Gastrocnemius medialis (tissue), 4 donors: ENCODE results near the gene TIAM2. TPM values are rescaled to one million over a fixed set of nuclear protein-coding genes. Genes with fewer than 3 reads are reported as not detected.

Experiments
- ATAC-seq, 2 donors: fragments of 150-250 bp; one replicate each; pipeline ENCODE4 v1.9.1; 2016
- DNase-seq, 2 donors: peaks; one replicate each; pipeline ENCODE4 v3.0.0-alpha.2; 2019
- H3K27ac ChIP-seq, 4 donors: fragments of 200-600 bp; sonication (generic); 1 replicate in 1 of 4; 2 replicates in 3 of 4; pipeline ENCODE4 v1.5.1; 2016 to 2018; ENCODE audit warnings: mild to moderate bottlenecking in 2 of 4, moderate library complexity in 1 of 4
- H3K27me3 ChIP-seq, 3 donors: fragments of 200-600 bp; sonication (generic) in 2 of 3; 1 replicate in 1 of 3; 2 replicates in 2 of 3; pipeline versions ENCODE4 v1.5.1 to v1.6.0; 2016 to 2019; ENCODE audit warnings: mild to moderate bottlenecking in 1 of 3, moderate library complexity in 1 of 3
- H3K36me3 ChIP-seq, 2 donors: fragments of 200-600 bp; sonication (generic) in 1 of 2; one replicate each; pipeline ENCODE4 v1.5.1; 2017 to 2018
- H3K4me1 ChIP-seq, 2 donors: fragments of 200-600 bp; sonication (generic) in 1 of 2; one replicate each; pipeline ENCODE4 v1.5.1; 2016 to 2017; ENCODE audit warnings: mild to moderate bottlenecking in 2 of 2
- H3K4me3 ChIP-seq, 4 donors: fragments of 200-600 bp; sonication (generic) in 3 of 4; 1 replicate in 1 of 4; 2 replicates in 3 of 4; pipeline ENCODE4 v1.5.1; 2016 to 2019; ENCODE audit warnings: mild to moderate bottlenecking in 2 of 4
- H3K9me3 ChIP-seq, 3 donors: fragments of 200-600 bp; sonication (generic) in 2 of 3; 1 replicate in 1 of 3; 2 replicates in 2 of 3; pipeline ENCODE4 v1.5.1; 2016 to 2019
- CTCF ChIP-seq, 5 experiments: fragments of 450-650 bp in 3 of 5; fragments of 200-600 bp in 2 of 5; sonication (generic) in 2 of 5; IDR thresholded peaks in 4 of 5; conservative IDR thresholded peaks in 1 of 5; 1 replicate in 4 of 5; 2 replicates in 1 of 5; pipeline ENCODE4 v1.5.1; 2016 to 2019; ENCODE audit warnings: antibody characterized with exemption in 5 of 5, mild to moderate bottlenecking in 3 of 5, moderate library complexity in 3 of 5
- POLR2A ChIP-seq, 2 donors: fragments of 450-650 bp; IDR thresholded peaks; one replicate each; pipeline ENCODE4 v1.6.1; 2017; ENCODE audit warnings: antibody characterized with exemption in 2 of 2, mild to moderate bottlenecking in 2 of 2, moderate library complexity in 2 of 2
- in situ Hi-C, 4 donors: fragments of 200-750 bp; cut with MboI; loops; one replicate each; pipeline versions ENCODE4 v1.15.0 to v1.8.0; 2017; ENCODE audit warnings: low sequenced_read_pairs in 4 of 4
- intact Hi-C: fragments of 100-400 bp; cut with DNase I; formaldehyde crosslinking; loops from one replicate; pipeline ENCODE4 v1.15.1; 2023; ENCODE audit warnings: low total_unique reads
- total RNA-seq, 4 donors: library from RNA; depleted of rRNA; stranded (reverse); fragments of >200 nt; gene quantifications; one replicate each; pipeline versions ENCODE4 v1.1.0 to v1.2.3, GENCODE V29; 2016

TIAM2 gene
- total RNA-seq, 4 donors from 2014 or later, result 4.4 to 18.8 (median 13.6) TPM

GRCh38 chr6:155108070-155108820 lies 113.1 kb downstream of the TIAM2 start:
- ATAC-seq (no peak), DNase-seq (no peak)
- H3K27ac ChIP-seq, result no peak overlapping the region
- TF ChIP-seq POLR2A (IDR thresholded peaks at IDR 0.05) (no peak), CTCF (IDR thresholded peaks at IDR 0.05 in 4 of 5, conservative IDR thresholded peaks at IDR 0.05 in 1 of 5) (no peak)
- H3K4me3 ChIP-seq, result peak overlapping the region in 3 of 4 donors; percentile 27 to 44 (median 44)
- no peaks in the 10 kb centered on the region for H3K36me3 ChIP-seq
- intact Hi-C loops (loop anchor here (5.0 kb wide), 2 partner anchors 49 to 64 kb away; no protein-coding TSS in a partner anchor), in situ Hi-C loops (no loop called here)
- H3K9me3 ChIP-seq, result no peaks in the 10 kb centered on the region
- peaks cover 4 to 8% of the 10 kb centered on the region in 2 donors for H3K4me1 ChIP-seq
- no peaks in the 10 kb centered on the region for H3K27me3 ChIP-seq

- H3K4me3 ChIP-seq, result no peak overlapping the region
Observed at GRCh38 chr6:155110721-155111120, 115.6 kb downstream of the TIAM2 start.

GRCh38 chr6:155112757-155113156 lies 117.6 kb downstream of the TIAM2 start:
- peaks cover 4% of the 10 kb centered on the region in 2 donors for H3K4me1 ChIP-seq
- intact Hi-C loops, result no loop called here
- H3K4me3 ChIP-seq, result no peak overlapping the region
- no peaks in the 10 kb centered on the region for H3K27me3 ChIP-seq
- ATAC-seq (no peak), DNase-seq (no peak)
- TF ChIP-seq POLR2A (IDR thresholded peaks at IDR 0.05), result no peak
- no peak for TF ChIP-seq CTCF (IDR thresholded peaks at IDR 0.05 in 4 of 5, conservative IDR thresholded peaks at IDR 0.05 in 1 of 5)
- no peak overlapping the region for H3K27ac ChIP-seq
- H3K9me3 ChIP-seq, result no peaks in the 10 kb centered on the region
- in situ Hi-C loops, result no loop called here
- no peaks in the 10 kb centered on the region for H3K36me3 ChIP-seq

More at GRCh38 chr6:155110721-155111120, 115.6 kb downstream of the TIAM2 start:
- H3K27ac ChIP-seq, result no peak overlapping the region
- no peak for ATAC-seq
- in situ Hi-C loops, result no loop called here
- intact Hi-C loops, result no loop called here
- H3K27me3 ChIP-seq, result no peaks in the 10 kb centered on the region
- no peaks in the 10 kb centered on the region for H3K9me3 ChIP-seq
- peaks cover 4 to 8% of the 10 kb centered on the region in 2 donors for H3K4me1 ChIP-seq
- no peaks in the 10 kb centered on the region for H3K36me3 ChIP-seq
- DNase-seq, result no peak
- TF ChIP-seq POLR2A (IDR thresholded peaks at IDR 0.05) (no peak), CTCF (IDR thresholded peaks at IDR 0.05 in 4 of 5, conservative IDR thresholded peaks at IDR 0.05 in 1 of 5) (no peak)

GRCh38 chr6:155115893-155116570 lies 120.9 kb downstream of the TIAM2 start:
- ATAC-seq (no peak), DNase-seq (no peak)
- in situ Hi-C loops (no loop called here), intact Hi-C loops (no loop called here)
- TF ChIP-seq CTCF (IDR thresholded peaks at IDR 0.05 in 4 of 5, conservative IDR thresholded peaks at IDR 0.05 in 1 of 5) (no peak), POLR2A (IDR thresholded peaks at IDR 0.05) (no peak)
- Histone ChIP-seq H3K36me3 (no peaks in the 10 kb centered on the region), H3K27ac (no peak overlapping the region), H3K4me3 (no peak overlapping the region), H3K9me3 (no peaks in the 10 kb centered on the region), H3K4me1 (no peaks in the 10 kb centered on the region), H3K27me3 (no peaks in the 10 kb centered on the region)
